Stimulated activated CD8-positive, alpha-beta memory T cell treated with anti-CD3 and anti-CD28 coated beads, Interleukin-12 subunit alpha, Interleukin-12 subunit beta, amount 100 ng/mL, for 24 hours (primary cell): Measurements from ENCODE around the gene RAD51B.

Experiments used
- DNase-seq: peaks from one replicate; pipeline ENCODE4 v3.0.0-alpha.2; 2020; ENCODE audit errors: extremely low read depth

The RAD51B gene

DNA sequence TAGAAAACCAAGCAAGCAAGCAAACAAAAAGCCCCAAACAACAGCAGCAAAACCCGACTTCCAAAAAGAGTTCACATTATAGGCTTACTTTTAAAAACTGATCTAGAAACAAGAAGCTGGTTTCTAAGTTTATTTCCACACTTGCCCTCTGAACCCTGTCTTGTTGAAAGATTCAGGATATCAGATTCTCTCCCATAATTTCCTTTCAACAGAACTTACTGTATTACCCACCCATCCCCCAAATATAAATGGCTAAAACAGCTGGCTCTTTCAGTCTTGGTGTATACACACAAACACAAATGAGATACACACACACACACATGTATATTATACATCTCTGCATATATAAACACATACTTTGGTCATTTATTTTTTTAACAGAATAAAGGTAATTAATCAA is 512.4 kb downstream of the RAD51B start:
- DNase-seq, result no peak

DNA sequence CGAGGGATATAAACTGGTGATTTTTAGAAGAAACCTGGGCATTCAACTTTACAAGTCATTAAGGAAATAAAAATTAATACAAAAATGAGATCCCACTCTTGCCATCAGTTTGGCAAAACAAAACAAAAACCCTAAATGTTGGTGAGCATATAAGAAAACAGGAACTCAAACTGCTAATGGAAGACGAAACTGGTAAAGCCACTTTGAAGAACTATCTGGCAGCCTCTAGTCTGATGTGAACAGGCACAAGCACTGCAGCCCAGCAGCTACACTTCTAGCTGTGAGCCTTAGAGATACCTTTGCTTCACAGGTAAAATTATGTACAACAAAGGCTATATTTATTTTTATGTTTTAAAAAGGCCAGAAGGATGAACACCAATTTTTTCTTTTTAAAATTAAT is 513.7 kb downstream of the RAD51B start:
- no peak for DNase-seq

DNA sequence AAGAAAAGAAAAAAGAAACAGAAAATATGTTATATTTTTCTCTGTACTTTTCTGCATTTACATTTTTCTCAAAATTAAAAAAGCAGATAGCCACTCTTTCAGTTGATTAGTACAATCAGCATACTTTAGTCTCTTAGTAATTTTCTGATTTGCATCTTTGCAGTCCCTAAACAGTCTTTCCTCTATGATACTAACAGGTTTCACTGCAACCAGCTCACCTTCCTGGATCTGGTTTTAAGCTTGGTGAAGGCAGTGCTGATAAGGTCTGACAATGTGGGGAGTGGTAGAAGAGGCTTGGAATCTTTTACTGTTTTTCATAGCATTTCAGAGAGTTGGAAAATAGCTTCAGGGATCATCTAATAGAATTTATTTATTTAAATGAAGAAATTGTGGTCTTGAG is 515.7 kb downstream of the RAD51B start:
- no peak for DNase-seq

DNA sequence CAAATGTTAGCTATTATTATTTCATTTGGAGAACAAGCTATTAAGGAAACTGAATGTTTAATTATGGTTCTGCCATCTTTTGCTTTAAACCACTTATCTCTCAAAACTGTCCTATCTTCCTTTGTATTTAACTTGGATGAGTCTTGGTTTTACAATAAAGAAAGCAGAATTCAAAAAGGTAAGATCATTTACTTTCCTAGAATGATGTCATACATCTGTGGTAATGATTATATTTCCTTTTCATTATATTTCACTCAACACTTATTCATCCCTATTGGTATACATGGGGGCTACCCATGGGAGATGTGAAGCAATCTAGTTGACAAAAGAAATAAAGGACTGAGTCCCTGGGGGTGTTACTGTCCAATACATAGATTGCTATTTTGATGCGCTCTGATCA is 516.6 kb downstream of the RAD51B start:
- no peak for DNase-seq

DNA sequence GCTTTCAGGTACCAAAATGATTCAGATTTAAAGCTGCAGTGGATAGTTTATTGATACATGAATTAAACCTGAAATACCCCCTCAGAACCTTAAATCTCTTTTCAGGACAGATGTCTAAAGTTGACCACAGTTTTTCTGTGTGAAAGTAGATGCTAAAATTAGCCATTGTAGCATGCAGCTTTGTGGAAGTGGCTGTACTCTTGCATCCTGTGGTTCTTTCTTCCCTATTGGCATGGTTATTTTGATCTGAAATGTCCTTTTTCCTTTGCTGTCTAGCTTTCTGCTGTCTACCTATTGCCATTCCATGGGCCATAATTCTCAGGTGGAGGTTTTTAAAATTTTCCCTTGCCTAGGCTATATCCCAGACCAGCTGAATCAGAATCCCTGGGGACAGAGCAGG is 517.7 kb downstream of the RAD51B start:
- no peak for DNase-seq

DNA sequence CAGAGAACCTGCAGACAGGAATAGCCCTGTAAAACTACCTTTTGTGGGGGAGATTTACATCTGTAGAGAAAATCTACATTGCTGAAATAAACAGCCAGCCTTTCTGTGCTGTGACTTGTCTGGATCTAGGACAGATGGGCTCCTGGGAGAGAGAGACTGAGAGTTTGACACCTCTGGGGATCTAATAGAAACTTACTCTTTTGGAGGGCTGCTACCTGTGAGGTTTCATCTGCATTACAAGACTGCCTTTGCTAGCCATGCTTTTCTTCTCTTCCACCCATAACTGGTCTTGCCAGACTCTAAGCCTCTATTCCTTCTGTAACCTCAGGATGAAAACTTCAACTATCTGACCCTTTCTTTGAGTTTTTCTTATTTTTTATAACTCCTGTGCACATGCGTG is 520.7 kb downstream of the RAD51B start:
- DNase-seq, result no peak

DNA sequence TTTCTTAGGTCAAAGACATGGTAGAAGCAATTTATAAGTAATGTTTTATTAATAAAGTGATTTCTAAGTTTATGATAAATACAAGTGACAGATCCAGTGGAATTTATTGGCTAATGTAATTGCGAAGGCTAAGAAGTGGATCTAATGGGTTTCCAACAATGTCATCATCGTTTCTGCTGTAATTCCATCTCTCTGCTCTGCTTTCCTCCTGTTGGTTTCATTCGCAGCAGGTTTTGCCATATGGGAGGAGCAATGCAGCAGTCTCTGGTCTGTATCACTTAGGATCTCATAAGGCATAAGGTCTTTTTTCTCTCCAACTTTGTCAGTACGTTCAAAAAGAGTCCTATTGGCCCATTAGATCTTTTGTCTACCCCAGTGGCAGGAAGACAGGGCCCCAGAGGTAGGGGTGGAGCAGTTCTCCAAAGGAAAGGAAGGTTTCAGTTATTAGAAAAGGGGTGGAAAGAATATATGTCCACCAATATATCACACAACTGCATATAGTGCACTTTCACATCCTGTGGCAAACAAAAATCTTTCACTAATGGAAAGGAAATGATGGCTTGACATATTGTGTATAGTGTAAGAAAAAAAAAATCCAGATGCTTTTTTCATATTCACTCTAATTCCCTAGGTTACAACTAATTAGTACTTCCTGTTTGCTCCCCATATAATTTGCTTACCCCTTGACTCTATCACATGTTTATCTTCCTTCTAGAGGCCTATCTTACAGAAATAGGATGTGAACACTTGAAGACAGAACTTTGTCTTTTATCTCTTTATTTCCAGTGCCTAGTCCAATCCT is 522.0 kb downstream of the RAD51B start:
- no peak for DNase-seq

DNA sequence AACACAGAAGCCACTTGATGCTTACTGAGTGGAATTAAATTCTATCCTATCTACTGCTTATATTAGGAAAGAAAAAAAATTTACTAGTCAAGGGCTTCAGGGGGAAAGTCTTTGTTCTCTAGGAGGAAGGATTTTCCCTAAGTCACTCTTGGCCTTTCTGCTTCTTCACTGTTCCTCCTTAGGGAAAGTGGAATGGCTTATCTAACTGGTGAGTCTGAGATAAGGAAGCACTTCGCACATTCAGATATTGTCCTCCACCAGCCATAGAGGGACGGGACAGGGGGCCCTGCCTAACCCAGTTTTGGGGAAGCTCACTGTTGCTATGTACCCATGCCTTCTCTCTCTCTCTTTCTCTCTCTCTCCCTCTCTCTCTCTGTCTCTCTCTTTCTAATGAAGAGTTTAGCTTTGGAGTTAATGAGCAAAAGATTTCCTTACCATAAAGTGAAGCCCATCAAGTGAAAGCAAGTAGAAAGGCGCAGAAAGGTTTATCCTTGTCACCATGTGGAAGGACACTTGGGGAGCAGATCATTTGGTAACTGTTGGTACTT is 522.7 kb downstream of the RAD51B start:
- no peak for DNase-seq

DNA sequence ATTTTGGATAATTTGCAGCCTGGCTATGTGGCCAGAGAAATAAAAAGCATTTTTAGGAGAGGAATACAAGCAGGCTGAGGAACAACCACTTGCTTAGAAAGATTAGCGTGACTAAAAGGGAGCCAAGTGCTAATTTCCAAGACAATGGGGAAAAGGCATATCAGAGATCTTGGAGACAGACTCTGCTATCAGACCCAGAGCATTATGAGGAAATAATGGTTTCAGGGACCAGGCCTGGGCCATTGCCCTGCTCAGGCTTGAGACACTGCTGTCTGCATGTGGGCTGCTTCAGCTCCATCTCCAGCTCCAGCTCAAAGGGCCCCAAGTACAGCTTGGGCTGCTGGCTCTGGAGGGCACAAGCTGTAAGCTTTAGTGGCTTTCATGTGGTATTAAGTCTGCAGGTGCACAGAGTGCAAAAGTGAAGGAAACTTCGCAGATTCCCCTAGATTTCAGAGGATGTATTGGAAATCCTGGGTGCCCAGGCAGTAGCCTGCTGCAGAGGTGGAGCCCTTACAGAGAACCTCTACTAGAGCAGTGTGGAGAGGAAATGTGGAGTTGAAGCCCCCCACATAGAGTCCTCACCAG is 524.0 kb downstream of the RAD51B start:
- DNase-seq, result no peak

DNA sequence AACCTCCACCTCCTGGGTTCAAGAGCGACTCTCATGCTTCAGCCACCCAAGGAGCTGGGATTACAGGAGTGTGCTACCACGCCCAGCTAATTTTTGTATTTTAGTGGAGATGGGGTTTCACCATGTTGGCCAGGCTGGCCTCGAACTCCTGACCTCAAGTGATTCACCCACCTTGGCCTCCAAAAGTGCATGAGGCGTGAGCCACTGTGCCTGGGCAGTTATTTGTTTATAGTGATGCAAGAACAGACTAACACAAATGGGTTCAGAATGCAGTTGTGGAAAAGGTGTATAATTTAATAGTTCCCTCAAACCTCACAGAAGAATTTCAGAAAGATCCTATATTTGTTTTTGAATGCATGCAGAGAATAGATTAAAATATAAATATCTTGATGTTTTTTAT is 526.2 kb downstream of the RAD51B start:
- no peak for DNase-seq

DNA sequence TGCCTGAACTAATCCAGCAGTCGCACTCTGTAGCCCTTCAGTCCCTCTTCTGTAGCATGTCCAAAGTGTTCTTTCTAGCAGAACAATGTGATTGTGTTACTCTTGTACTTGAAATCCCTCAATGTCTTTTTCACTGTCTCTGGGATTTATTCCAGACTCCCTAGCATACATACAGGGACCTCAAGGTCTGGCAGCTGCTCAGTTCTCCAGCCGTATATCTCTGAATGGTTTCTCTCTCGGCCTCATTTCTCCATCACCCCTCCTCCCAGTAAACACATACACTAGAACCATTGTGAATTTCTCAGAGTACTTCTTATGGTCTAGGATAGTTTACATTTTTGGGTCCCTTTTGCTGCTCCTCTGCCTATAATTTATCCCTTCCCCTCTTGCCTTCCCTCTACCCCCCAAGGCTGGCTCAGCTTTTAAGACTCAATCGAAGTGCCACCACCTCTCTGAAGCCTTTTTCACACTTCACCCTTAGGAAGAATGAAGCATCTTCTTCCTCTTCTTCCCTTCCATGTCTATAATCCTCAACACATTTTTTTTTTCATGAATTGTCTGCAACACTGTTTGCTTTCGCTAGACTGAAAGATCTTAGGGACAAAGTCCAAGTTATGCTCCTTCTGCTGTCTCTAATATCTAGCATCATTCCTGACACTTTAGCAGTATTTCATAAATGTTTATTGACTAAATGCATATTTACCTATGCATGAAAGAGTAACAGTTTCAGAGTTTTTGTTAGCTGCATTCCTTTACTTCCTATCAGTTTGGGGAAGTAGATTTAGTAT is 527.2 kb downstream of the RAD51B start:
- no peak for DNase-seq

DNA sequence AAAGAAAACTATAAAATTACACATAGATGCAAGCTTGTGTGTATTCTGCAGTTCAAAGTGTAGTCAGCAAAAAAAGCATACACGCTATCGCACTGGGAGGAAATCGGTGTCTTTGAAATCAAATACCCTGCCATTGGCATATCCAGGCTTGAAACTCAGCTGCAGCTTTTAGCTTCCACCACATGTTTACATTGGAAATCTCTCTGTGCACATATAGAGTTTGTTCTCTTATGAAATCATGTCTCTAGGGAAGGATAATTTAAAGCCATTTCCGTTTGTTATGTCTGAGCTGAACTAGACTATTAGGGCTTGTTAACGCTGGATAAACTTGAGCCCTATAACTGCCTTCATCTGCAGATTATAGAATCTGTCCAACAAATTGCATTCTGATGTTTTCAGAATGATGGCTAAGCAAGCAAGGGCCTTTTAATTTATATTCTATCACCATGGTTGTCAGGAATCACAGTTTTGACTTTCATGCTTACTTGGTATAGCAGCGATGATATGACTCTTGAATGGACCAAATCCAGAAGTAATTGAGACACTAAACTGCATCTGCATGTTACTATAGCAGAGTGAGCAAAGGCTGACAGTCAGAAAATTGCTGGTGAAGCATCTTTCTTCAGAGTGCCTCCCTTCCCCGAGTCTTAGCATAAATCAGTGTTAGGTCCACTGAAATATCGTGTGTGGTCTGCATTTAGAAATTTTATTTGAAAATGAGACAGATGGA is 530.5 kb downstream of the RAD51B start:
- no peak for DNase-seq

DNA sequence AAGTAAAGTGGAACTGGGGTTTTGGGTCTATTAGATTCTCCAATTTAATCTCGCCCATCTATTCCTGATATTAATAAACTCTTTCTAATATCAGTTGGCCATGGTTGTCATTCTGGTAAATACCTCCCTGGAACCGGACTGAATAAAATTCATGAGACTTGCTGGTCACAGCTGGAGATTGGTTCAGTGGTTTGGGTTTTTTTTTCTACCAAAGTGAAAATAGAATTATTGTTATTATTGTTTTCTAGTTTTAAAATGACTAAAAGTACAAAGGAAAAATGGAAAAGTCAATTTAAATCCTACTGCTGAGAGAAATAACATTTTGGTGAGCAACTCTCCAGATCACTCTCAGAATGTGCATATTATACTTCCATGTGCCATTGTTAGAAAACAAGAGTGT is 535.8 kb downstream of the RAD51B start:
- no peak for DNase-seq

DNA sequence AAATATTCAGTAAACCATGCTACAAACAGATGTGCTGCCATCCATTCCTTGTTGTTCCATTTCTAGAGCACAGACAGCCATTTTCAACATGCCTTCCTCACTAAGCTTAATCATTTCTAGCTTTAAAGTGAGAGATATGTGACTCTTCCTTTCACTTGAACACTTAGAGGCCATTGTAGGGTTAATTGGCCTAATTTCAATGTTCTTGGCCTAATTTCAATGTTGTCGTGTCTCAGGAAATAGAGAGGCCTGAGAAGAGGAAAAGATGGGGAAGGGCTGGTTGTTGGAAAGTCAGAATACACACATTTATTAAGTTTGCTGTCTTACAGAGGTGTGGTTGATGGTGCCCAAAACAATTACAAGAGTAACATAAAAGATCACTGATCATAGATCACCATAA is 538.2 kb downstream of the RAD51B start:
- DNase-seq, result no peak

DNA sequence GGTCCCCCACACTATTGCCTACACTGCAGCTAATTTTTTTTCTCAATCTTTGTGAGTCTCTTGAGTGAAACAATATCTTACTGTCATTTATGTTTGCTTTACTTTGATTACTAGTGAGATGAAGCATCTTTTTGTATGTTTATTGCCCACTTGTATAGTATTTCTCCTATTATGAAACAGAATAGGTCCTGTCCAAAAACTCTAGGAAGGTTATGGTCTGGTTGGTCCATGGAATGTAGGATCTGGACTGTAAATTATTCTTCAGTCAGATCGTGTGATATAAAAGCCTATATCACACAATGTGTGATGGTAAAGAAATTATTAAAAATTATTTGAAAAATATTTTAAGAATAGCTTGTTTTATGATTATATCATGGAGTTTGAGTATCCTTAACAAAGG is 538.9 kb downstream of the RAD51B start:
- no peak for DNase-seq

DNA sequence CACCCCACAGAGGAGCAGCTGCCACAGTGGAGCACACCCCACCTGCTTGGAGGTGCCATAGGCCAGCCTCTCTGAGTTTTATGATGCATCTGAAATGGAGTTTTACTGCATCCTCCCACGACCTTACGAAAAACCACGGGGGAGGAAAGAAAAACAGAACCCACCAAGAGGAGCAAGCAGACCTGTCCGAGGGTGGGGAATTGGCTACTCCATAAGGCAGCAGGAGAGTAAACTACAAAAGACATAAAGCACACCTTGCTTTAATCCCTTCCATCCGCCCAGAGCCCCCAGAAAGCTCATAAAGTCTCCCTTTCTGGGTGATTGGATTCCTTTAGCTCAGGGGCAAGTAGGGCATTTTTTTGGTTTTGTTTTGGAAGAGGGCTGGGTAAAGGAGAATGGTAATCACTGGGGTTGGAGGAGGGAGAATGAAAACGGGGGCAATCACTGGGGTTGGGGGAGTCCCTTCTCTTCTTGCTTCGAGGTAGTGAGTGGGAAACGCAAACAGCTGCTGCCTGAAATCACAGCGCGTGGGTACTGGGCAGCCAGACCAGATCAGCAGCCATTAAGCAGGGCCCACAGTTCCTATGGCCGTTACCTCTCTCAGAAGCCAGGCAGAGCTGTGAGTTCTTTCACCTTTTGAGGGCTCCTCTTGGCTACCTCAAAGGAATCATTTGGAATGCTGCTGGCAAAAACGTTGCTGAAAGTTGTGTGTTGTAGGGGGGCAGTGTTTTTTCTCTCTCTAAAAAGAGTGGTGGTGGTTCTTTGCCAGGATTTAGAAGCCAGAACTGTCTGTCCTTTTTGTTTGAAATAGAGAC is 539.6 kb downstream of the RAD51B start:
- DNase-seq, result no peak

DNA sequence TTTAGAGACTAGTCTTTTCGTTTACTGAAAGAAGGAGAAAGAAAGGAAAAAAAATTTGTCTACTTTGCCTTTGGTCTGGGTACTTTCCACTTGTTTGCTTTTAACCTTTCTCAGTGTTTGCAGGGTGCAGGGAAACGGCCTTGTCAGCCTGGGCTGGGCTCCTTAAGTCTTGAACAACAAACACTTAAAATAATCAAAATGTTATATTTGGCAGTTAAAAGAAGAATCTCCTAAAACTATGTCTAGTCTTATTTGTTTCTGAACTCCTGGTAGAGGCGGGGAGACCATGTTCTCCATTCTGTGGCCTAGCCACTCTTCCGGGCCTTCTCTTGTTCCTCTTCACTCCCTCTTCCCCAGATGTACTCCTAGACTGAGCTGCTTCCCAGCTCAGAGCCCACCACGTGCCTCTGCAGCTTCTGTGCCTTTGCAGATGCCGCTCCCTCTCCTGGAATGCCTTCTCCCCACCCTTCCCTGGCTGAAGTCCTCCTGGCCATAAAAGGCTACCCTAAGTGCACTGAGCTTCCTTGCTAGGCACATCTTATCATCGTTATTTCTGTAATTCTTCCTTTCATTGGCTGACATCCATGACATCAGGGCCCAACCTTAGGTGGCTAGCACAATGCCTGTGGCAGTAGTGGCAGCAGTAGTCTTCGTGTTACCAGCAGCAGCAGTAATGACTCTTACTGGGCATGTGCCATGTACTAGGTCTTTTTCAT is 540.4 kb downstream of the RAD51B start:
- no peak for DNase-seq

DNA sequence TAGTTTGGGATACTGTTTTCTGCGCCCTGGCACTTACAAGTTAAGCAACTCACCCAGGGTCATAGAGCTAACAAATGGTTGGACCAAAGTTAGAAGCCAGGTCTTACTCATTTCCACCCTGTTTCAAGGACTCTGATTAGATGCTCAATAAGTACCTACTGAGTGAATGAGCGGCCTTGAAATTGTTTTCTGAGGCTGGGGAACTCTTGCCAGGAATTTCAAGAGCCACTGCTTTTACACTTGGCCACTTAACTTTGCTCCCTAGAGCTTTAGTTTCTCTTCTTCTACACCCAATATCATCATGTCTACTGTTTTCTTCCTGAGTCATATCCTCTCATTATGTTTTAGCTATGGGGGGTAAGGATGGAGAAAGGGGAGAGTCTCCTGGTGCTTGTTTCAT is 541.7 kb downstream of the RAD51B start:
- DNase-seq, result no peak

DNA sequence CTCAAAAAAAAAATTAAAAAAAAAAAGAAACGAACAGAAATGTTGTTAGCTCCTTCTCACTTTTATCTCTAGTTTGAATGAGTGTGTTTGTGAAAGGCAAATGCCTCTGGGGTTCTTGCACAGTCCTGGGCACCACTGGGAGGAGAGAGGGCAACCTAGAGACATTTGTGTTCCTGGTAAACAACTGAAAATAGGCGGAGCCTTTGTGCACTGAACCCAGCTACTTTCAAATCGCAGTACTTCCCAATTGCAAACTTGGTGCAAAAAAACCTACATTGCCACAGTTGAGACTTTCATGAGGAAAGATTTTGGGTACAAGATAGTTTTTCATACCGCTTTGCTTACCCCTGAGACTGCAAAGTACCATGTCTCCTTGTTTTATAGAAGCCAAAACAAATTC is 543.3 kb downstream of the RAD51B start:
- no peak for DNase-seq

DNA sequence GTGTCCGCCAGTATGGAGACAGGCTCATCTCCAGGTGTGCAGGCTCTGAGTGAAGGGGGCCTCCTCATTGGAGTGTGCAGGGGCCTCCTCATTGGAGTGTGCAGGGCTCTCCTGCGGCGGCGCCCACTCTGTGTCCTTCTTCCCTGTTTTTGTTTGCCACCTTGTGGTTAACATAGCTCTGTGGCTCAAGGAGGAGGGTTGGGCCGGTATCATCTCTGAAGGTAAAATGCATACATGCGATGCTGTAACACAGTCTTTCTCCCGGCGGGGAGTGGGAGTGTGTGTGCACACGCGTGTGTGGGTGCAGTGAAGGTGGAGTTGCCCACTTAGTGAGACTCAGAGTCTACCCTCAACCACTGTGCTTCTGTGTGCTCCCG is 543.9 kb downstream of the RAD51B start:
- no peak for DNase-seq
